GM18907 (cell line): ENCODE measurements around the gene CEP85.

ENCODE experiments used
- ATAC-seq: cut with Tn5 transposase; IDR thresholded peaks from one replicate; pipeline ENCODE4 v1.9.1; 2021; ENCODE audit warnings: mild to moderate bottlenecking, moderate library complexity; ENCODE audit not compliant: unreplicated experiment

Gene CEP85, protein sequence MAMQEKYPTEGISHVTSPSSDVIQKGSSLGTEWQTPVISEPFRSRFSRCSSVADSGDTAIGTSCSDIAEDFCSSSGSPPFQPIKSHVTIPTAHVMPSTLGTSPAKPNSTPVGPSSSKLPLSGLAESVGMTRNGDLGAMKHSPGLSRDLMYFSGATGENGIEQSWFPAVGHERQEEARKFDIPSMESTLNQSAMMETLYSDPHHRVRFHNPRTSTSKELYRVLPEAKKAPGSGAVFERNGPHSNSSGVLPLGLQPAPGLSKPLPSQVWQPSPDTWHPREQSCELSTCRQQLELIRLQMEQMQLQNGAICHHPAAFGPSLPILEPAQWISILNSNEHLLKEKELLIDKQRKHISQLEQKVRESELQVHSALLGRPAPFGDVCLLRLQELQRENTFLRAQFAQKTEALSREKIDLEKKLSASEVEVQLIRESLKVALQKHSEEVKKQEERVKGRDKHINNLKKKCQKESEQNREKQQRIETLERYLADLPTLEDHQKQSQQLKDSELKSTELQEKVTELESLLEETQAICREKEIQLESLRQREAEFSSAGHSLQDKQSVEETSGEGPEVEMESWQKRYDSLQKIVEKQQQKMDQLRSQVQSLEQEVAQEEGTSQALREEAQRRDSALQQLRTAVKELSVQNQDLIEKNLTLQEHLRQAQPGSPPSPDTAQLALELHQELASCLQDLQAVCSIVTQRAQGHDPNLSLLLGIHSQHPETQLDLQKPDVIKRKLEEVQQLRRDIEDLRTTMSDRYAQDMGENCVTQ

DNA sequence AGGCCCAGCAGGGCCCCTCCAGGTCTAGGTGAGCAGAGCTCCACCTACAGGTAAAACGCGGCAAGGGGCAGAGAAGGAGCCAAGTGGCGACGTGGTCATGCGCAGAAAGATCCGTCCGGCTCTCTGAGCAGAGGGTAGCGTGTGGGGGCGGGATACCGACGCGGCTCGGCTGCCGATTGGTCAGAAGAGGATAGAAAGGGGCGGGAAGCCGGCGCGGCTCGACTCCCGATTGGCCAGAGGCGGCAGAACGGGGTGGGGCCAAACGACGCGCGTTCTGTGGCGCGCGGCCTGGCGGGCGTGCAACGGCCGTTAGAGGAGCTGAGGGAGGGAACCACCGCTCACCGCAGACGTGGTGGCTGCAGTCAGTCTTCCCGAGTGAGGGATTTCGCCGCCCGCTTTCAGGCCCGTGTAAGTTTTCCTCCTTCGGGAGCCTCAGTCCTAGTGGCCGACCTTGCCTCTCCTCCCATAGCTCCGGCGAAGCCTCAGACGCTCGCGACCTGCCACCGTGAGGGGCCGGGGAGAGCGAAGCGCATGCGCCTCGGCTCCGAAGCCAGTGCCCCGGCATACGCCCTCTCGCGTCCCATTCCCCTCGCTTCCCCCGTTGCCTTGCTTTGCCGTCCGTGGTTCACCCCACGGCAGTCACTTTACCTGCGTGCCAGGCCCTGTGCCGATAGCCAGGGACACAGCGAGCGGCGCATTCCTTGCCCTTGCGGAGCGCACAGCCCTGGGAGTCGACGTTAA is at the start of gene CEP85:
CEP85 (plus strand) TSS at position 298 of the 741 bp plus-strand sequence. CDS start 5,584 bp downstream, outside the sequence.
- ATAC-seq, result peak; percentile 92

DNA sequence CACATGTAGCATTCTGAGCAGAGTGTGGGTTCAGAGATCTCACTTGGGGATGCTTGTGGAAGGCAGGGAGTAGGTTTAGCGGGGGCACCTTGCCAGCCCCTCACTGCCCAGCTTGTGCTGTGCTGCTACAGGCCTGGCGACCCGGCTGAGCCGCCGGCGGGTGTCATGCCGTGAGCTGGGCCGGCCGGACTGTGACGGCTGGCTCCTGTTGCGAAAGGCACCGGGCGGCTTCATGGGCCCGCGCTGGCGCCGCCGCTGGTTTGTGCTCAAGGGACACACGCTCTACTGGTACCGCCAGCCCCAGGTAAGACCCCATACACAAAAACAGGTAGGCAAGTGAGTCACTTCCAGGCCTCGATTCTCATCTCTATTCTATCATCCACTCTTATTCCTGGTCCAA is 49.1 kb upstream of the CEP85 start:
- no peak for ATAC-seq

DNA sequence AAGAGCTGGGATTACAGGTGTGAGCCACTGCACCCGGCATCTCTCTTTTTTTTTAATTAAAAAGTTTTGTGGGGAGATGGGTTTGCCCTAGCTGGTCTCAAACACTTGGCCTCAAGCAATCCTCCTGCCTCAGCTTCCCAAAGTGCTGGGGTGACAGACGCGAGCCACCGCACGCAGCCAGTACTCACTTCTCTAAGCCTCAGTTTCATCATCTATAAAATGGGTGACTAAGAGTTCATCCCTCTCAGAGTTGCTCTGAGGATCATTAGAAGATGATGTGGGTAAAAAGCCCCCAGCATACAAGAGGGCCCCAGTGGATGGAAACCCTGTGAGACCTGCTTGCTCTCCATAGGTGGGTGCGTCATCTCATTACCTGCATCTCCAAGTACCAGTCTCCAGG is 46.1 kb upstream of the CEP85 start:
- ATAC-seq, result no peak

DNA sequence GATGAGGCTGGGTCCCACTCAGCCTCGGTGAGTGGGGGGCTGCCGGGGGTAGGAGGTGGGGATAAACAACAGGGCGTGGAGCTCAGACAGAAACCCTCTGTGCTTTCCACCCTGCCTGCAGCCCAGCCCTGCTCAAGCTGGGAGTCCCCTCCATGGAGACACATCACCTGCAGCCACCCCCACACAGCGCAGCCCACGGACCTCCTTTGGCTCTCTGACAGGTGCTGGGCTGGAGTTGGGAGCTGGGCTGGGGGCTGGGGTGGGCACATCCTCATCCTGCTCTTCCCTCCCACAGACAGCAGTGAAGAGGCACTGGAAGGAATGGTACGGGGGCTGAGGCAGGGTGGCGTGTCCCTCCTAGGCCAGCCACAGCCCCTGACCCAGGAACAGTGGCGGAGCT is 45.5 kb upstream of the CEP85 start:
- ATAC-seq, result no peak

DNA sequence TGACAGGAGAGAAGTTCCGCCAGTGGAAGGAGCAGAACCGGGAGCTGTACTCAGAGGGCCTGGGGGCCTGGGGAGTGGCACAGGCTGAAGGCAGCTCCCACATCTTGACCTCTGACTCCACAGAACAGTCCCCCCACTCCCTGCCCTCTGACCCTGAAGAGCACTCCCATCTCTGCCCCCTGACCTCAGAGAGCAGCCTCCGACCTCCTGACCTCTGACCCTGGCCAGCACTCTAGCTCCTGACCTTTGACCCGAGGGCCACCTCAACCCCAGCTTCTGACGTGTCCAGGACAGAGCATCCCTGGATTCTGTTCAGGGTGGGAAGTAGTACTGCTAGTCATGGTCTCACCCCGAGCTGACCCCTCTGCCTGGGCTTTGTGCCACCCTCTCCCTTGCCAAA is 44.7 kb upstream of the CEP85 start:
- no peak for ATAC-seq

DNA sequence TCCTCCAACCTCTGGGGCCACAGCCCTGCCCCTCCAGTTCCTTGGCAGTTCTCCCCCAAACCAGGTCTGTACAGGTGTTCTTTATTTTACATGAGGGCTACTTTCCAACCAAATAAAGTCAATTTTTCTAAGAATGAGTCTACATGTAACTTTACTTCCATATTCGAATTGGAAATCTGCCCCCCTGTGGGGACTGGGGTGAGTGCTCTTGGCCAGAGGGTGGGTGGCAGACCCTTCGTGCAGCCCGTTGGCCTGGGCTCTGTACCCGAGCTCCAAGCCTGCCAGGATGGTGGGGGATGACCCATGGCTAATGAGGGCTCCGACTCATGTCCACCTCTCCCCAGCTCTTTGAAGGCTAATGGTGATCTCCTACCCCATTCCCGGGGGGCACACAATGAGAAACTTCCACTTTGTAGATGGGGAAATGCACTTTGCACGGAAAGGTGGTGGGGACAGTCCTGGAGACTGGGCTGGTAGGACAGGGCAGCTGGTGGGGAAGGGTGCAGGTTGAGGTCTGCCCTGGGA is 44.2 kb upstream of the CEP85 start:
- no peak for ATAC-seq

DNA sequence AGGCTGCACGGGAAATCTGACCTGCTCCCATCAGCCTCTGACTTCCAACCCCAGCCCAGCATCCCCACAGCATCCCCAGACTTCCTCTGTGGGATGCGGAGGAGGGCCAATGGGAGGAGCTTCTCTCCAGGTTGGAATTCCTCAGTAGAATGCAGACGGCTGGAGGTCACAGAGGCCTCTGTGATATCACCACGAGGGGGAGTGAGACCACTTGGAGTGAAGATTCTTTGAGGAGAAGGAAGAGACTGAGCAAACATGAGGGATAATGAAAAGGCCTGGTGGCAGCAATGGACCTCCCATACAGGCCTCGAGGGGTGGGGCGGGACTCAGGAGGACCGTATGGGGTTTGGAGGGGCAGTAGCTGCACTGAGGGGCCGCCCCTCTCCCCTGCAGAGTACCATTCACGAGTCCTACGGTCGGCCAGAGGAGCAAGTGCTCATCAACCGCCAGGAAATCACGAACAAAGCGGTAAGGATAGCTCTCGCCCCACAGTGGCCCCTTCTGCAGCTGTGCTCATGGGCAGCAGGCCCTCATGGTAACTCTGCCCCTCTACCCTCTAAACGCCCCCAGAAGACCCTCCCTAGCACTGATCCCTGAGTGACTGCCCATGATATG is 43.5 kb upstream of the CEP85 start, which contains the start of gene CATSPER4:
CATSPER4 (plus strand) TSS at position 230 of the 615 bp plus-strand sequence; CDS start at position 256, 26 bp downstream.
- no peak for ATAC-seq

DNA sequence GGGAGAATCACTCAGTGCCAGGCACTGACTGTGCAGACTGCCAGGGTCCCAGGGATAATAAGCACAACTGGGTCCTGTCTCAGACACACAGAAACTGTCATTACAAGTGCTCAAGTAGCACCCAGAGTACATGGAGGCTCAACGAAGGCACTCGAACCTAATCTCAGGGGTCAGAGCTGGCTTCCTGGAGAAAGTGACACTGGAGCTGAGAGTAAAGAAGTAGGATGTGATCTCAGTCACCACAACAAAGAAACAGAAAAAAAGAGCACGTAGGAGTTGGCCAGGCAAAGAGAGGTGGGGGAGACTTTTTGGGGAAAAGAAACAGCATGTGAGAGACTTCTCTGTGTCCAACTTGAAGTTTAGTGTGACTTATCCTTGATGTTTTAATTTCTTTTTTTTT is 42.3 kb upstream of the CEP85 start:
- no peak for ATAC-seq

DNA sequence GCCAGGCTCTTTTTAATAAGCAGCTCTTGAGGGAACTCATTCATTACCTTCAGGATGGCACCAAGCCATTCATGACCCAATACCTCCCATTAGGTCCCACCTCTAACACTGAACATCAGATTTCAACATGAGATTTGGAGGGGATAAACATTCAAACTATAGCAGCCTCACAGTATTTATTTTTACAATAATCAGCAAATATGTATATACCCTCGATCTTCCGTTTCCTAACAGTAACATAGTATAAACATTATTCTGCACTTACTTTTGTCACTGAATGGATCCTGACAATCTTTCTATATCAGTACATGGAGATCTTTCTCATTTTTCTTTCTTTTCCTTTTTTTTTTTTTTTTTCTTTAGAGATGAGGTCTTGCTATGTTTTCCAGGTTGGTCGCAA is 38.2 kb upstream of the CEP85 start:
- no peak for ATAC-seq

DNA sequence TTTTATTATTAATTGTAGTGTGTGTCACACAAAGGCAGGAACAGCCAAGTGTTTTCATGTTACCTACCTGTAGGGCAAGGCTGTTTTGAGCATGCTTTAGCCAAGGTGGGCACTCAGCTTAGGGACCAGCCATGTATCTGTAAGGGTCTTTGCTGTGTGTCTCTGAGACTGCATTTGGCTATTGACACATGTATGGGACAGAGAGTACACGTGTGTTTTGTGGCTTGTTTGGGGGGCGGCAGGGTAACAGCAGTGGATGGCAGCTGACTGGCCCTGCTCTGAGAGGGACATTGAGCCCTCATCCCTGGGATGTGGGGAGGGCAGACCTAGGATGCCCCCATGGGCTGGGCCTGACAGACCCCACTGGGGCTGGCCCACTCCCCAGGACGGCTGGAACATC is 36.7 kb upstream of the CEP85 start:
- no peak for ATAC-seq

DNA sequence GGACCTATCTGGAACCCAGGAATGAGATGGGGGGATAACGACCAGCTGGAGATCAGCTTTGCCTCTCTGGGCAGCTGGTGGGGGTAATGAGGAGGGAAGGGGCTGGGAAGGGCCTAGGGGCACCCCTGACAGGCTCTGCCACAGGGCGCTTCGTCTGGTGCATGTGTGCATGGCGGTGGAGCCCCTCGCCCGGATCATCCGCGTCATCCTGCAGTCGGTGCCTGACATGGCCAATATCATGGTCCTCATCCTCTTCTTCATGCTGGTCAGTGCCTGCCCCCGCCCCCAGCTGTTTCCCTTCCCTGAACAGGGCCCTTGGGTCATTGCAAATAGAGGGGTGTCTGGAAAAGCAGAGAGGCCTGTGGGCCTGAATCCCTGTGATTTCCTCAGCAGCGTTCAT is 36.2 kb upstream of the CEP85 start:
- ATAC-seq, result no peak

DNA sequence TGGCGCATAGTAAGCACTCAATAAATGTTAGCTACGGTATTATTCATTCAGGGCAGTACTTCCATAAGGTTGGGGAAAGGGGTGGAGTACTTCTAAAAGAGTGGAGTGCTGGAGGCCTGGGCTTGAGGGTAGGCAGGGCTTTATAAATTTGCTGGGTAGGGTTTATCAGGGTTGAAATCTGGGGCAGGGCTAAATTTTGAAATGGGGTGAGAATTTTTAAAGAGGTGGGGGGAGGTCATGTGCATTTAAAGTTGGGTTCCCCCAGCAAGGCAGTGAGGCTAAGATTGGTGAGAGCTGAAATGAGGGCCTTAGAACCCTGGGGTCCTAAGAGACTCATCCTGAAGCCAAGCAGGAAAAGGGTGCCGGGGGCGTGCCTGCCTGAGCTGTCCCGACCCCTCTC is 33.6 kb upstream of the CEP85 start:
- ATAC-seq, result no peak

DNA sequence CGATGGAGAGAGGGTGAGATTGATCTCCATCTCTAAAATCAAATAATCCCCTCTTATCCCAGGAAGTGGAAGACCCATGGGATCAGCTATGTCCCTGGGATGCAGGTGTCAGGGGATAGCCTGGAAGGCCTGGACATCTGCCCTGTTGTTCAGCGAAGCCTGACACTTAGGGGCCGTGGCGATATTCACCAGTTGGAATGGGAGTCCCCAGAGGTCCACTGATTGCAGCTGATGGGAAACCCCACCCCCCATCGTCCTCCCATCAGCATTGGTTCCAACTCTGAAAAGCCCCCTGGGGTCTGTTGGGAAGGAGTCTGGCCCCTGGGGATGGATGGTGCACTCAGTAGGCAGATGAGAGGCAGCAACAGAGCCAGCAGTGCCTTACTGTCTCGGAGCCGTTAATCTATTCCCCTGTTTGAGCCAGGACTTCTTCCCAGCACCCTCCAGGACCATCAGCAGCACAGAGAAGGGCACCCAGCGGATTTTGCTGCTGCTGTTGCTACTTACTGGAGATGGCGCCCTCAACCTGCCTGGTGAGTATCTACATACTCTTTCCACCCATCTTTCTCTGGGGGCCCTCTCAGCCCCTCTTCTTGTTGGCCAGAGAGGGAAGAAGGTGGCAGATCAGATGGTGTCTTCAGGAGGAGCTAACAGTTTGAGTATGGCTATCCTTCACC is 30.2 kb upstream of the CEP85 start:
- ATAC-seq, result no peak

DNA sequence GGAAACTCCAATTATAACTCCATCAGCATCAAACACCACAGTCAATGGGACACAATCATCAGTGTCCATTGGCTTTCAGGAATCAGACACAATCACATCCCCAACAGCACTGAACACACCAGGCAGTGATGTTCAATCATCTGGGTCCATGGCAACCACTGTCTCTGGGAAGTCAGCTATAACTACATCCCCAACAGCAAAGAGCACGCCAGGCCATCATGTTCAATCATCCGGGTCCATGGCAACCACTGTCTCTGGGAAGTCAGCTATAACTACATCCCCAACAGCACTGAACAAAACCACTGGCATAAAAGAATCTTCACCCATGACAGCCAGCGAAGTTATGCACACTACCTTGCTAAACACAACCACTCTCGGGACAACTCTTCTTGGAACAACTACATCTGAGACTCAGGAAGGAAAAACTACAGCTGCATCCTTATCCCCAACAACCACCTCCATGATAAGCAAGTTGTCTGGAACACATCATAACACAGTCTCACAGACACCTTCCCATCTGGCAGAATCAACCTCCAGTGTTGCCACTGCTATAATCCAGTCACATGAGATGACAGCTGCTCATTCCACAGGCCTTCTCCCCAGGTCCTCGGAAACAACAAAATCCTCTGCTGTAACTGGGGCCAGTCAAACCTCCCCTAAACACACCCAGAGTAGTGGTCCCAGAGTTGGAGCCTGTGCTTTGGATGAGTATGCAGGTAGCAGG is 23.7 kb upstream of the CEP85 start:
- ATAC-seq, result no peak

DNA sequence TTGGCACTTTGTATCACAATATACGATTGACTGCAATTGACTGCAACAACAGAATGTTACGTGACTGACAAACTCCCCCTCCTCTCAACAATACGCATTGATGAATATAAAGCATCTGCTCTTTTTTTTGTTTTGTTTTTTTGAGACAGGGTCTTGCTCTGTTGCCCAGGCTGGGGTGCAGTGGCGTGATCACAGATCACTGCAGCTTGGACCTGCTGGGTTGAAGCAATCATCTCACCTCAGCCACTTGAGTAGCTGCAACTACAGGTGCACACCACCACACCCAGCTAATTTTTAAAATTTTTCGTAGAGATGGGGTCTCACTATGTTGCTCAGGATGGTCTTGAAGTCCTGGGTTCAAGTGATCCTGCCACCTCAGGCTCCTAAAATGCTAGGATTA is 21.3 kb upstream of the CEP85 start:
- no peak for ATAC-seq

DNA sequence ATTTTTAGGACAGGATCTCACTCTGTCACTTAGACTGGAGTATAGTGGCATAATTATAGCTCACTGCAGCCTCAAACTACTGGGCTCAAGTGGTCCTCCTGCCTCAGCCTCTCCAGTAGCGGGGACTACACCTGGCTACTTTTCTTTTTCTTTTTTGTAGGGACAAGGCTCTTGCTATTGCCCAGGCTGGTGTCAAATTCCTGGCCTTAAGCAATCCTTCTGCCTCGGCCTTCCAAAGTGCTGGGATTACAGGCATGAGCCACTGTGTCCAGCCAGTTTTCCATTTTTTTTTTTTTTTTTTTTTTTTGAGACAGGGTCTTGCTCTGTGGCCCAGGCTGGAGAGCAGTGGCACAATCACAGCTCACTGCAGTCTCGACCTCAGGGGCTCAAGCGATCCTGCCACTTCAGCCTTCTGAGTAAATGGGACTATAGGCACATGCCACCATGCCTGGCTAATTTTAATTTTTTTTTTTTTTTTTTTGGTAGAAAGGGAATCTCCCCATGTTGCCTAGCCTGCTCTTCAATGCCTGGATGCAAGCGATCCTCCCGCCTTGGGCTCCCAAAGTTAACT is 20.6 kb upstream of the CEP85 start:
- ATAC-seq, result no peak

DNA sequence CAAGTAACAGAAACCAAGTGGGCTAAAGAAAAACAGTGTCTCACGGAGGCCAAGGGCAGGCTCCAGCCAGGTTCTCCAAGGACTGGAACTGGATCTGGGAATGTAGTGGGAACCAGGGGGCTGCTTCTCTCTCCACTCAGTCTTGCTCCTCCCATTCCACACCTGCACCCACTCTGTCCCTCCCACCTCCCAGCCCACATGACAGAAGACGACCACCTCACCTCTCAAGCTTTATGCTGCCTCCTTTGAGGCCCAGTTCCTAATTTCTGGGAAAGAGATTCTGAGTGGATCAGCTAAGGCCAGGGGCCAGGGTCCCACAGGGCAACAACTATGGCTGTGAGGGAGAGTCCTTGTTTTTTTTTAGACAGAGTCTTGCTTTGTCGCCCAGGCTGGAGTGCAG is 18.8 kb upstream of the CEP85 start:
- ATAC-seq, result no peak

DNA sequence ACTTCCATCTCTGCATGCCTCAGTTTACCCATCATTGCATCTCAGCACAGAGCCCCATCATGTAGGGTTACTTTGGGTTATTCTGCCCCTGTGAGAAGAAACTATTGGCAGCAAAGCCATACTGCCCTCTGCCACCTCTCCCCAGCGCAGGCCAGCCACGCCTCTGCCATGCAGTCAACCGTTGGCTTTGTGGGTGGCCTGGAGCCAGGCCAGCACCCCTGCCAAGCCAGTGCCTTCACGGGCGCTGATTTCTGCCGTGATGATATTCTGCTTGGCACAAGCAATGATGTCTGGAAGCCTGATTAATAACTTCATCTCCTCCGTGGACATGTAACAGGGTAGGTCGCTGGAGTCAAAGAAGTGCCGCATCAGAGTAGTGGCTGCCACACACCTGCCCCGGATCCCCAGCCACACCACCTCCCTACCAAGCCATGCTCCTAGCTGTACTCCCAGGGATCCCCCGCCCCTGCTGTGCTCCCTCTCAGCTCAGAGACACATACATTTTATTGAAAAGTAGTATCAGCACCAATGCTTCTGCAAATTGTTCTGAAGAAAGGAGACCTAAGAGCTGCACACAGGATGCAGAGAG is 15.0 kb upstream of the CEP85 start:
- no peak for ATAC-seq
